NCI-H2196 treated with DMSO at 0.1 percent for 48 hours (cell line): ENCODE results near the gene AARS1.
"Not testable (repeated sequence)": the region's sequence is repeated elsewhere in the genome, so short reads cannot be mapped to it uniquely, and the experiment has no call there.

Experiments
- DNase-seq: peaks from one replicate; lab custom pipeline; 2025; ENCODE audit not compliant: unreplicated experiment; lab: John Stamatoyannopoulos, UW

Gene AARS1

GRCh38 chr16:70225430-70225829, 63.9 kb downstream of the AARS1 start:
- not testable (repeated sequence) for DNase-seq

GRCh38 chr16:70224645-70225044, 64.7 kb downstream of the AARS1 start:
- DNase-seq, result not testable (repeated sequence)

GRCh38 chr16:70223971-70224513, 65.3 kb downstream of the AARS1 start:
- not testable (repeated sequence) for DNase-seq

GRCh38 chr16:70223216-70223615, 66.1 kb downstream of the AARS1 start:
- not testable (repeated sequence) for DNase-seq

GRCh38 chr16:70222574-70222973, 66.7 kb downstream of the AARS1 start:
- DNase-seq, result not testable (repeated sequence)

GRCh38 chr16:70218586-70218985, 70.7 kb downstream of the AARS1 start:
- DNase-seq, result not testable (repeated sequence)

- DNase-seq, result not testable (repeated sequence)
These were observed 82.9 kb downstream of the AARS1 start for GRCh38 chr16:70206382-70206781.

- DNase-seq, result not testable (repeated sequence)
These were observed 84.5 kb downstream of the AARS1 start for GRCh38 chr16:70204668-70205405.

- not testable (repeated sequence) for DNase-seq
These were observed 85.3 kb downstream of the AARS1 start for GRCh38 chr16:70204010-70204409.

- DNase-seq, result not testable (repeated sequence)
These were observed 85.8 kb downstream of the AARS1 start for GRCh38 chr16:70203508-70203907.
